Activated CD4-positive, CD25-positive, alpha-beta regulatory T cell treated with anti-CD3 and anti-CD28 coated beads, Interleukin-2, amount 50 U/mL, for 16 hours (primary cell): ENCODE data around the gene XAGE2.
"Not testable (repeated sequence)": the region's sequence is repeated elsewhere in the genome, so short reads cannot be mapped to it uniquely, and the experiment has no call there.

Source experiments
- DNase-seq: peaks from one replicate; pipeline ENCODE4 v3.0.0-alpha.2; 2020; ENCODE audit warnings: low read depth, low spot score

XAGE2 gene

DNA sequence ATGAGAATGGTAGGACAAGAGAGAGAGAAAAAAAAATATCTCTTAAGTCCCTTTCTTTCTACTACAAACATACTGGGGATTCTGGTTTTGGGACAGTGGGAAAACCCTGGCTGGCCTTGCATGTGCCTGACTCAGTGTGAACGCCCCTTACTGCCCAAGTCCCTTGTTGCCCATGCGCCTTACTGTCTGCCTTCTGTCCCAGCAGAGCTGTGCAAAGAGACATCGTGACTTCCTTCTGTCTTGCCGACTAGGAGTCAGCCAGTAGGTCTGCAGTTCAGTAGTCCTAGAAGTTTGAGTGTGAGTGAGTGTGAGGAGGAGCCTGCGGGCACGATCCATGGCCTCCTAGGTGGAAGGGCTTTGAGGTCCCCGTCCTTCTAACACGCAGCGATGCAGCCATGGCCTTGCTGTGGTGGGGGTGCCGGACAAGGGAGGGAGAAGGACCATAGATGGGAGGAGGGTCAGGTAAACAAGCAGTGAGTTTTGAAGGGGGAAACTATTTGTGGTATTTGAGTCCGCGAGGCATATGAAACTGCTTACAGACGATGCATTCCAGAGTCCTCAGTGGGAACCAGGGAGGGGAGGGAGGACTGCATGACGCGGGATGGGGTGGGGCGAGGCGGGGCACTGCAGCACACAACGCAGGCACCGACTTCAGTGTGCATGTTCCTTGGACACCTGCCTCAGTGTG, at the start of gene XAGE2:
XAGE2 (plus strand) TSS at position 654 of the 688 bp plus-strand sequence. CDS start 994 bp downstream, outside the sequence.
- no peak for DNase-seq

DNA sequence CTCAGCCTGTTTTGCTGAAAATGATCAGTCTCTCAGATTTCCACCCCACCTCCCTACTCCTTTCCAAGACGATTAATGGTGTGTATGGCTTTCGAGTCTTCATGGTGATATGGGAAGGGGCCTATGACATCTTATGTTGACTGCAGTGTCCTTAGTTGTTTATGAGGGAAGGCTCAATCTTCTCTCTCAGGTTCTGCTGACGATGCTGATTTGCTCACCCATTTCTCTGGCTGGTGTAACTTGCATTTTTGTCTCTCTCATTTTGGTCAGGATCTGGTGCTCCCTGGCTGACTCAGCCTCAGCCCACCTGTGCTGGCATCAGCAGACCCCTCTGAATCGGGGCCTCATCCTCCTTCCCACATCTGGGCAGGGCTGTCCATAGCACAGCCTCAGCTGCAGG, 31.4 kb upstream of the XAGE2 start:
- no peak for DNase-seq

GRCh38 chrX:52341493-52341892, 27.3 kb upstream of the XAGE2 start:
- no peak for DNase-seq

- DNase-seq: not testable (repeated sequence)
These were observed 25.7 kb upstream of the XAGE2 start for GRCh38 chrX:52343131-52343530.

DNA sequence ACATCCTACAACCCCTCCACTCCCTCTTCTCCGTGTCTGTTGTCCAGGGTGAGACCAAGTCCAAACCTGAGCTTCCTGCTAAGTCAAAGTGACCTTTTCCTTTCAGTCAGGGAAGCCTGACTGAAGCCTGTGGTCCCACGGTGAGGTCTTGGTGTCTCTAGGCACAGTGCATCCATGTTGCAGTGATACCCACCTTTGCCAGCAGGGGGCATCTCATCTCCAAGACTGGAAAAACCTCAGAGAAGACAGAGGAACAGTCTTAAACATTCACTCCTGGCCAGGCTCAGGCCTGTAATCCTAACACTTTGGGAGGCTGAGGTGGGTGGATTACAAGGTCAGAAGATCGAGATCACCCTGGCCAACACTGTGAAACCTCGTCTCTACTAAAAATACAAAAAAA, 23.4 kb upstream of the XAGE2 start:
- DNase-seq: not testable (repeated sequence)

DNA sequence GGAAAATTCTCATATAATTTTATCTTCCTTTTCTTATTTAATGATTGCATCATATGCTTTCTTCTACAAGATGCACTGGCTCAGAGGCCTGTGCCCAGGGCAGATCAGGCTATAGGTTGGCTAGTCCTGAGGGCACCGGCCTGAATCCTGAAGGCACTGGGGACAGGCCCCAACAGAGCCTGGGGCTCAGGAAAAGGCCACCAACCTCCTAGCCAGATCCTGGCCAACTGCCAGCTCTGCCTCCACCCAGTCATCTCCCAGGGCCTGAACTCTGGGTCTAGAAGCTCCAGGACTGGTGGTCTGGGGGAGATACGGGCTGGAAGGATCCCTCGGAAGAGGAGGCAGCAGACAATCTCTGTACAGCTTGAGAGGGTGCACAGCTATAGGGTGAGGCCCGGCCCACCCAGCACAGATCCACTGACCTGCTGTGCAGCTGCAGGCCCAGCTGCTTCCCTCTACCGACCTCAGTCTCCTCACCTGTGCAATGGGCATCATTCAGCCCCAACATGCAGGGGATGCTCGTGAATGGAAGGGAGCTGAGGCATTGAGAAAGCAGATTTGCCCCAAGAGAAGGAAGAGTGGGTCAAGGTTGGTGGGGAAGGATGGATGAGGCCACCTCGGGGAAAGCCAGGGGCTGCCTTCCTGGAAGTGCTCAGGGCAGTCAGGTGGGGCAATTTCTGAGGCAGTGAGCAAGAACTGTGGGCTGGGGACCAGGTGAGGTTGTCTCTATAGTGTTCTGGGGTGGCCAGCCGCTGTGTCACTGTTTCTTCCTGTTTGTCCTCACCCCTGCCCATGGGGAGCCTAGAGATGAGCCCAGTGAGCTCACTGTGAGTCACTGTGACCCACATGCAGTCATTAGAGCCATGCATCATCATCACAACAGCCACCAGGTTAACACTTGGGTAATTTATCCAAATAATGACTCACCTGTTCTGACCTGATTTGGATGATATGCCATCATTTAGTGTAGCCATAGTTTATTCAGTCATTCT, 22.4 kb upstream of the XAGE2 start:
- no peak for DNase-seq

- no peak for DNase-seq
These were observed 19.1 kb upstream of the XAGE2 start for GRCh38 chrX:52349681-52350080.

DNA sequence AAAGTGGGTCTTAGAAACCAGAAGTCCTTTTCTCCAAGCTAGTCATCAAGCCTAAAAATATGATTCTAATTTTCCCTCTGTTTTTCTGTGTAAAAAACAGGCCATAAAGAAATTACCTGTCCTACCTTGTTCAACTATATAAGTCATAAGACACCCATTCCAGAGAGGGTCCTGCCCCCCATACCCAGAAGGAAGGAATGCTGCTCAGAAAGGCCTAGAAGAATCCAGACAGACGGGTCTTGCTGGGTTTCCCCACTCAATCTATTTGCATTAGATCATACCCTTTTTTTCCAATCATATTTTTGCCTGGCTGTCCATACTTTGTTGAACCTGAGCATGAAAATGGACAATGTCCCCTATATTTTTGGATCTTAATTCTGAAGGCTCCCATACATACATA, 16.3 kb upstream of the XAGE2 start:
- no peak for DNase-seq

DNA sequence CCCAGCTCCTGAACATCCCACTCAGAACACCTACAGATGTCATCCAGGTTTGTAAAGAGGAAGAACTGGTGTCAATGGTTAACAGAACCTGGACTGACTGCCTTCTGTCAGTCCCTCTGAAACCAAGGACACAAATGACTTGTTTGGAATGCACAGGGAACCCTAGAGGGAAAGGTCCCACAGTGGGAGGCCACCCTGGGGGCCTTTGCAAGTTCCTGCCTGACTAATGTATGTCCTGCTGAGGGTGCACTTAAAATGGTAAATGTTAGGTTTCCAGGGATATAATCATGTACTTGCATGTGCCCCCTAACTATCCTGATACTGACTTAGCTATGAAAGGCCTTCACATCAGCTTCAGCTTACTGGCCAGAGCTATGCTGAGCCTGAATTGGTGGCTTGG, 15.0 kb upstream of the XAGE2 start:
- DNase-seq: no peak

- no peak for DNase-seq
These were observed 13.7 kb upstream of the XAGE2 start for GRCh38 chrX:52355108-52355507.

DNA sequence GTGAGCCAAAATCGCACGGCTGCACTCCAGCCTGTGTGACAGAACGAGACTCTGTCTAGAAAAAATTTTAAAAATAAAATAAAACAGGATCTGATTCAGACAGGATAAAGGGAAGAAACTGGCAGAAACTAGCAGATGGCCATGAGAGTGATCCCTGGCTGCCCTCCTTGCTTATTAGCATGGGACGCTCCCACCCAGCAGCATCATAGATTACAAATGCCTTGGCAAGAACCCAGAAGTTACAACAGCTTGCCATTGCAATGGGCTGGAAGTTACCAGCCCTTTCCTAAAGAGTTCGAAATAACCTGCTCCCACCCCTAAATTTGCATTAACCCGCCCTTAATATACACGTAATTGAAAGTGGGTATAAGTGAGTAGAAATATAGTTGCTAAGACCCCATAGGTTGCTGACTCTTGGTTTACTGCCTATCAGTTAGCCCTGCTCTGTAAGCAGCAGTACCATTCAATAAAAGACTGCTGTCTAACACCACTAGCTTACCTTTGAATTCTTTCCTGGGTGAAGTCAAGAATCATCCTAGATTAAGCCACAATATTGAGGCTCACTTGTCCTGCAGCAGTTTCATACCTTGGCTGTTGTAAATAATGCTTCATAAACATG, 9.1 kb upstream of the XAGE2 start:
- no peak for DNase-seq

DNA sequence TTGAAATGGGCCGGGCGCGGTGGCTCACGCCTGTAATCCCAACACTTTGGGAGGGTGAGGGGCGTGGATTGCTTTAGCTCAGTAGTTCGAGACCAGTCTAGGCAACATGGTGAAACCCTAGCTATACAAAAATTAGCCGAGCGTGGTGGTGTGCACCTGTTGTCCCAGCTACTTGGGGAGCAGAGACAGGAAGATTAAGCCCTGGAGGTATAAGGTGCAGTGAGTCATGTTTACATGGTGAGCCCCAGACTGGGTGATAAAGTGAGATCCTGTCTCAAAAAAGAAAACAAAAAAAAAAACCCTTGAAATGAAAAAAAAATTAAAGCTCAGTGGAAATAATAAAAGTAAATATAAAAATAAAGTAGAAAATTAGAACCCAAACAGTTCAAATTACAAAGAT, 6.9 kb upstream of the XAGE2 start:
- DNase-seq: no peak

- DNase-seq: no peak
These were observed 5.5 kb upstream of the XAGE2 start for GRCh38 chrX:52363247-52363883.

GRCh38 chrX:52378870-52379269, 10.0 kb downstream of the XAGE2 start:
- DNase-seq: no peak

- DNase-seq: no peak
These were observed 12.2 kb downstream of the XAGE2 start for GRCh38 chrX:52380993-52381392.

- DNase-seq: no peak
These were observed 41.9 kb downstream of the XAGE2 start for GRCh38 chrX:52410439-52411394.

DNA sequence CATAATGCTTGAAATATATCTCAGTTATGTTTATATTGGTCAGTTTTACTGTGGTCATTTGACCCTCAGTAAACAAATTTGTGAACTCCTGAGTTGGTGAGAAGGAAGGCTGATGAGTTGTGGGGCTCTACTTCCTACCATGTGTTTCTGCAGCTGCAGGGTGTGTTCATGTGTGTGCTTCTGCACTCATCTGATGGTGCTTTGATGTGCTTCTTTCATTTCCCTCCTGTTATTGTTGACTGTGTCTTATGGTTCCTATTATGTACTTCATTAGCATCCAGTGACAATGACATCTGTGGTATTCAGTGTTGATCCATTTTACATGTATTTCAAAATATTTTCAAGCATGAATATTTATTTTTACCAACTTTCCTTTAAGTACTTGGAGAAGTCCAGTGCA, 46.5 kb downstream of the XAGE2 start:
- DNase-seq: no peak

DNA sequence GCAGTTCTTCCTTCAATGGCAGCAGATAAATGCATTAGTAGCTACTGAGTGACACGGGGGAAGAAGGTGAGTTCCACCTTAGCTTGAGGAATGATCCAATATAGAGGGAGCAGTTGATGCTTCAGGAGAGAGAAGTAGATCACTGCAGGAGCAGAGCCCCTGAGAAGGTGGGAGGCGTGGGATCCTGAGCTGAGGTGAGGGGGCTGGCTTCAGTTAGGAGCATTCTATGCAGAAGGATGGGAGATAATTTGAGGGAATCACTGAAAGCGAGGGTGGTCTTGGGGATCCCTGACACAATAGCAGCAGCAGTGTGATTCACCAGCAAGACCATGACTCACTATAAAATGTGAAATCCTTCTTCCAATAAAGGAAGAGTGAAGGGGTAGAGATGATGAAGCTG, 48.0 kb downstream of the XAGE2 start:
- DNase-seq: no peak

- no peak for DNase-seq
These were observed 52.1 kb downstream of the XAGE2 start for GRCh38 chrX:52420824-52421443.

GRCh38 chrX:52422884-52423283, 54.1 kb downstream of the XAGE2 start:
- DNase-seq: no peak
